K562 (cell line): ENCODE measurements around the gene DRP2. TPM values are rescaled to one million over a fixed set of nuclear protein-coding genes. Genes with fewer than 3 reads are reported as not detected.

Source experiments
- BDP1 ChIP-seq: IDR thresholded peaks from 3 replicates; pipeline ENCODE4 v1.6.1; 2011; ENCODE audit not compliant: insufficient read length, insufficient read depth
- L3MBTL2 ChIP-seq: fragments of 450-650 bp; IDR thresholded peaks from 2 replicates; pipeline ENCODE4 v1.6.1; 2016; ENCODE audit warnings: mild to moderate bottlenecking, moderate library complexity
- RBFOX2 ChIP-seq: fragments of 200-400 bp; formaldehyde crosslinking; IDR thresholded peaks from 2 replicates; pipeline ENCODE4 v1.6.1; 2017; ENCODE audit warnings: low read depth, mild to moderate bottlenecking, low read length, moderate library complexity
- SMAD4 ChIP-seq: fragments of 250-450 bp; sonication (Bioruptor Pico); conservative IDR thresholded peaks from 2 replicates; pipeline ENCODE4 v1.8.0; 2021; ENCODE audit warnings: inconsistent platforms, mild to moderate bottlenecking, moderate library complexity
- TBP ChIP-seq: optimal IDR thresholded peaks from 2 replicates; pipeline ENCODE3; 2011; ENCODE audit warnings: low read depth, low read length, improper control_type of control experiment
- ZFX ChIP-seq: sonication (generic); formaldehyde crosslinking; IDR thresholded peaks from 2 replicates; pipeline ENCODE4 v1.8.0; 2022; ENCODE audit warnings: mild to moderate bottlenecking, missing genetic modification reagents, moderate library complexity
- ZNF347 ChIP-seq: fragments of 450-650 bp; formaldehyde crosslinking; IDR thresholded peaks from 2 replicates; pipeline ENCODE4 v1.4.0; 2020; ENCODE audit warnings: low read depth, mild to moderate bottlenecking, moderate library complexity
- ZNF507 ChIP-seq: conservative IDR thresholded peaks from 2 replicates; pipeline ENCODE4 v1.6.1; 2017; ENCODE audit warnings: missing genetic modification characterization, missing compliant biosample characterization
- polyA plus RNA-seq, 8 experiments: library from polyadenylated mRNA; depleted of rRNA in 4 of 8; stranded (reverse) in 5 of 8; unstranded in 3 of 8; fragments of >200 nt; fragmentation: Nextera tagmentation in 2 of 8; fragmentation: Illumina TruSeq in 1 of 8; extraction: Ambion mirVana in 2 of 8; extraction: Trizol in 1 of 8; gene quantifications; 2 replicates each; pipeline versions ENCODE4 v1.2.1 to v1.2.3, GENCODE V29; 2011 to 2014; ENCODE audit warnings: inconsistent platforms in 1 of 8, missing spikeins in 1 of 8
- total RNA-seq, 7 experiments: library from RNA; depleted of rRNA in 6 of 7; stranded (reverse); fragments of >200 nt in 6 of 7; fragmentation: Illumina TruSeq in 2 of 7; extraction: Trizol in 2 of 7; gene quantifications; 2 replicates each; pipeline versions ENCODE4 v1.2.1 to v1.2.3, GENCODE V29; 2011 to 2021; ENCODE audit warnings: low replicate concordance in 1 of 7
- TF ChIP-seq, protein P1 (sequence below): fragments of 450-650 bp; IDR thresholded peaks from 2 replicates; pipeline ENCODE4 v1.6.1; 2016; ENCODE audit warnings: mild to moderate bottlenecking, moderate library complexity
- TF ChIP-seq, protein P2 (sequence below): fragments of 450-650 bp; IDR thresholded peaks from 2 replicates; pipeline ENCODE4 v1.6.1; 2018; ENCODE audit not compliant: partially characterized antibody
- TF ChIP-seq, protein P3 (sequence below), 2 experiments: IDR thresholded peaks; 2 replicates each; pipeline ENCODE4 v1.6.1; 2011; ENCODE audit warnings: borderline replicate concordance in 1 of 2, control low read depth in 1 of 2, low read depth in 1 of 2, low read length in 1 of 2, mild to moderate bottlenecking in 1 of 2, mixed read lengths in 1 of 2, moderate library complexity in 1 of 2; ENCODE audit not compliant: insufficient read depth in 1 of 2, insufficient read length in 1 of 2, poor library complexity in 1 of 2, severe bottlenecking in 1 of 2; ENCODE audit errors: extremely low read depth in 1 of 2

DRP2 gene
- total and polyA plus RNA-seq, 9 of the 15 experiments (the other 6 are each of a cell fraction or from before 2014, with no cell fraction given) = 0.01 to 0.30 (median 0.15) TPM

DNA sequence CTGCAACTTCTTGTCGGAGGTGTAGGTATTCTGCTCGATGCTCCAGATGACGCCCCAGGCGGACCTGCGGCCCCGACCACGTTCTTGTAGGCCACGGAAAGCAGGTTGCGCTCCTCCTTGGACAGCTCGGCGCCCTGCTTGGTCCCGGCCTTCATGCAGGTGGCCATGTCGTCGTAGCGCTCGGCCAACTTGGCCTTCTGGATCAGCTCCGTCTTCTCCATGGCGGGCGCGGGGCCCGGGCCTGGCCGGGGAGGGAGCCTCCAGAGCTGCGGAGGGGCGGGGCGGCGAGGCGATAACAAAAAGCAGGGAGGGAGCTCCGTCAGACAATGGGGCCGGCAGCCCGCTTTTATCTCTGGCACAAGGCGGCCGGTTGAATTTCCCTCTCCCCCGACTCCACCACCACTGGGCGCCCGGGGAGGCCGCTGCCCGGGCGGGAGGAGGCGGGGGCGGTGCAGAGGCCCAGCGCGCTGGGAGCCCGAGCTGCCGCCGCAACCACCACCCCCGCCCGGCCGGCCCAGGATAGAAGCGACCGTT lies 28.3 kb upstream of the DRP2 start (continued):
- TF ChIP-seq, protein P1, sequence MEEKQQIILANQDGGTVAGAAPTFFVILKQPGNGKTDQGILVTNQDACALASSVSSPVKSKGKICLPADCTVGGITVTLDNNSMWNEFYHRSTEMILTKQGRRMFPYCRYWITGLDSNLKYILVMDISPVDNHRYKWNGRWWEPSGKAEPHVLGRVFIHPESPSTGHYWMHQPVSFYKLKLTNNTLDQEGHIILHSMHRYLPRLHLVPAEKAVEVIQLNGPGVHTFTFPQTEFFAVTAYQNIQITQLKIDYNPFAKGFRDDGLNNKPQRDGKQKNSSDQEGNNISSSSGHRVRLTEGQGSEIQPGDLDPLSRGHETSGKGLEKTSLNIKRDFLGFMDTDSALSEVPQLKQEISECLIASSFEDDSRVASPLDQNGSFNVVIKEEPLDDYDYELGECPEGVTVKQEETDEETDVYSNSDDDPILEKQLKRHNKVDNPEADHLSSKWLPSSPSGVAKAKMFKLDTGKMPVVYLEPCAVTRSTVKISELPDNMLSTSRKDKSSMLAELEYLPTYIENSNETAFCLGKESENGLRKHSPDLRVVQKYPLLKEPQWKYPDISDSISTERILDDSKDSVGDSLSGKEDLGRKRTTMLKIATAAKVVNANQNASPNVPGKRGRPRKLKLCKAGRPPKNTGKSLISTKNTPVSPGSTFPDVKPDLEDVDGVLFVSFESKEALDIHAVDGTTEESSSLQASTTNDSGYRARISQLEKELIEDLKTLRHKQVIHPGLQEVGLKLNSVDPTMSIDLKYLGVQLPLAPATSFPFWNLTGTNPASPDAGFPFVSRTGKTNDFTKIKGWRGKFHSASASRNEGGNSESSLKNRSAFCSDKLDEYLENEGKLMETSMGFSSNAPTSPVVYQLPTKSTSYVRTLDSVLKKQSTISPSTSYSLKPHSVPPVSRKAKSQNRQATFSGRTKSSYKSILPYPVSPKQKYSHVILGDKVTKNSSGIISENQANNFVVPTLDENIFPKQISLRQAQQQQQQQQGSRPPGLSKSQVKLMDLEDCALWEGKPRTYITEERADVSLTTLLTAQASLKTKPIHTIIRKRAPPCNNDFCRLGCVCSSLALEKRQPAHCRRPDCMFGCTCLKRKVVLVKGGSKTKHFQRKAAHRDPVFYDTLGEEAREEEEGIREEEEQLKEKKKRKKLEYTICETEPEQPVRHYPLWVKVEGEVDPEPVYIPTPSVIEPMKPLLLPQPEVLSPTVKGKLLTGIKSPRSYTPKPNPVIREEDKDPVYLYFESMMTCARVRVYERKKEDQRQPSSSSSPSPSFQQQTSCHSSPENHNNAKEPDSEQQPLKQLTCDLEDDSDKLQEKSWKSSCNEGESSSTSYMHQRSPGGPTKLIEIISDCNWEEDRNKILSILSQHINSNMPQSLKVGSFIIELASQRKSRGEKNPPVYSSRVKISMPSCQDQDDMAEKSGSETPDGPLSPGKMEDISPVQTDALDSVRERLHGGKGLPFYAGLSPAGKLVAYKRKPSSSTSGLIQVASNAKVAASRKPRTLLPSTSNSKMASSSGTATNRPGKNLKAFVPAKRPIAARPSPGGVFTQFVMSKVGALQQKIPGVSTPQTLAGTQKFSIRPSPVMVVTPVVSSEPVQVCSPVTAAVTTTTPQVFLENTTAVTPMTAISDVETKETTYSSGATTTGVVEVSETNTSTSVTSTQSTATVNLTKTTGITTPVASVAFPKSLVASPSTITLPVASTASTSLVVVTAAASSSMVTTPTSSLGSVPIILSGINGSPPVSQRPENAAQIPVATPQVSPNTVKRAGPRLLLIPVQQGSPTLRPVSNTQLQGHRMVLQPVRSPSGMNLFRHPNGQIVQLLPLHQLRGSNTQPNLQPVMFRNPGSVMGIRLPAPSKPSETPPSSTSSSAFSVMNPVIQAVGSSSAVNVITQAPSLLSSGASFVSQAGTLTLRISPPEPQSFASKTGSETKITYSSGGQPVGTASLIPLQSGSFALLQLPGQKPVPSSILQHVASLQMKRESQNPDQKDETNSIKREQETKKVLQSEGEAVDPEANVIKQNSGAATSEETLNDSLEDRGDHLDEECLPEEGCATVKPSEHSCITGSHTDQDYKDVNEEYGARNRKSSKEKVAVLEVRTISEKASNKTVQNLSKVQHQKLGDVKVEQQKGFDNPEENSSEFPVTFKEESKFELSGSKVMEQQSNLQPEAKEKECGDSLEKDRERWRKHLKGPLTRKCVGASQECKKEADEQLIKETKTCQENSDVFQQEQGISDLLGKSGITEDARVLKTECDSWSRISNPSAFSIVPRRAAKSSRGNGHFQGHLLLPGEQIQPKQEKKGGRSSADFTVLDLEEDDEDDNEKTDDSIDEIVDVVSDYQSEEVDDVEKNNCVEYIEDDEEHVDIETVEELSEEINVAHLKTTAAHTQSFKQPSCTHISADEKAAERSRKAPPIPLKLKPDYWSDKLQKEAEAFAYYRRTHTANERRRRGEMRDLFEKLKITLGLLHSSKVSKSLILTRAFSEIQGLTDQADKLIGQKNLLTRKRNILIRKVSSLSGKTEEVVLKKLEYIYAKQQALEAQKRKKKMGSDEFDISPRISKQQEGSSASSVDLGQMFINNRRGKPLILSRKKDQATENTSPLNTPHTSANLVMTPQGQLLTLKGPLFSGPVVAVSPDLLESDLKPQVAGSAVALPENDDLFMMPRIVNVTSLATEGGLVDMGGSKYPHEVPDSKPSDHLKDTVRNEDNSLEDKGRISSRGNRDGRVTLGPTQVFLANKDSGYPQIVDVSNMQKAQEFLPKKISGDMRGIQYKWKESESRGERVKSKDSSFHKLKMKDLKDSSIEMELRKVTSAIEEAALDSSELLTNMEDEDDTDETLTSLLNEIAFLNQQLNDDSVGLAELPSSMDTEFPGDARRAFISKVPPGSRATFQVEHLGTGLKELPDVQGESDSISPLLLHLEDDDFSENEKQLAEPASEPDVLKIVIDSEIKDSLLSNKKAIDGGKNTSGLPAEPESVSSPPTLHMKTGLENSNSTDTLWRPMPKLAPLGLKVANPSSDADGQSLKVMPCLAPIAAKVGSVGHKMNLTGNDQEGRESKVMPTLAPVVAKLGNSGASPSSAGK = peak; percentile 89
- TF ChIP-seq ZNF507 (tag) (no peak), TBP (peak; percentile 31), BDP1 (no peak), RBFOX2 (peak; percentile 64), ZFX (peak; percentile 80), L3MBTL2 (peak; percentile 87), ZNF347 (CRISPR knock-in tag) (no peak), SMAD4 (peak; percentile 58; the same call in 1 of the 2 replicates)
- TF ChIP-seq, protein P2, sequence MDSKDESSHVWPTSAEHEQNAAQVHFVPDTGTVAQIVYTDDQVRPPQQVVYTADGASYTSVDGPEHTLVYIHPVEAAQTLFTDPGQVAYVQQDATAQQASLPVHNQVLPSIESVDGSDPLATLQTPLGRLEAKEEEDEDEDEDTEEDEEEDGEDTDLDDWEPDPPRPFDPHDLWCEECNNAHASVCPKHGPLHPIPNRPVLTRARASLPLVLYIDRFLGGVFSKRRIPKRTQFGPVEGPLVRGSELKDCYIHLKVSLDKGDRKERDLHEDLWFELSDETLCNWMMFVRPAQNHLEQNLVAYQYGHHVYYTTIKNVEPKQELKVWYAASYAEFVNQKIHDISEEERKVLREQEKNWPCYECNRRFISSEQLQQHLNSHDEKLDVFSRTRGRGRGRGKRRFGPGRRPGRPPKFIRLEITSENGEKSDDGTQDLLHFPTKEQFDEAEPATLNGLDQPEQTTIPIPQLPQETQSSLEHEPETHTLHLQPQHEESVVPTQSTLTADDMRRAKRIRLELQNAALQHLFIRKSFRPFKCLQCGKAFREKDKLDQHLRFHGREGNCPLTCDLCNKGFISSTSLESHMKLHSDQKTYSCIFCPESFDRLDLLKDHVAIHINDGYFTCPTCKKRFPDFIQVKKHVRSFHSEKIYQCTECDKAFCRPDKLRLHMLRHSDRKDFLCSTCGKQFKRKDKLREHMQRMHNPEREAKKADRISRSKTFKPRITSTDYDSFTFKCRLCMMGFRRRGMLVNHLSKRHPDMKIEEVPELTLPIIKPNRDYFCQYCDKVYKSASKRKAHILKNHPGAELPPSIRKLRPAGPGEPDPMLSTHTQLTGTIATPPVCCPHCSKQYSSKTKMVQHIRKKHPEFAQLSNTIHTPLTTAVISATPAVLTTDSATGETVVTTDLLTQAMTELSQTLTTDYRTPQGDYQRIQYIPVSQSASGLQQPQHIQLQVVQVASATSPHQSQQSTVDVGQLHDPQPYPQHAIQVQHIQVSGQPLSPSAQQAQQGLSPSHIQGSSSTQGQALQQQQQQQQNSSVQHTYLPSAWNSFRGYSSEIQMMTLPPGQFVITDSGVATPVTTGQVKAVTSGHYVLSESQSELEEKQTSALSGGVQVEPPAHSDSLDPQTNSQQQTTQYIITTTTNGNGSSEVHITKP = peak; percentile 95
- TF ChIP-seq, protein P3, sequence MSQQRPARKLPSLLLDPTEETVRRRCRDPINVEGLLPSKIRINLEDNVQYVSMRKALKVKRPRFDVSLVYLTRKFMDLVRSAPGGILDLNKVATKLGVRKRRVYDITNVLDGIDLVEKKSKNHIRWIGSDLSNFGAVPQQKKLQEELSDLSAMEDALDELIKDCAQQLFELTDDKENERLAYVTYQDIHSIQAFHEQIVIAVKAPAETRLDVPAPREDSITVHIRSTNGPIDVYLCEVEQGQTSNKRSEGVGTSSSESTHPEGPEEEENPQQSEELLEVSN (IDR thresholded peaks at IDR 0.05; ENCODE audit: borderline replicate concordance in 1 of 2, extremely low read depth in 1 of 2, insufficient read depth in 1 of 2, insufficient read length in 1 of 2, low read depth in 1 of 2, low read length in 1 of 2, poor library complexity in 1 of 2, severe bottlenecking in 1 of 2) = peak in 1 of 2 experiments; percentile 78
